ENCODE measurements around the gene MAGEA3.

GRCh38 chrX:152656890-152657289, 41.7 kb upstream of the MAGEA3 start:
- TF ChIP-seq POLR2AphosphoS5 (IDR thresholded peaks at IDR 0.05; ENCODE audit: low read depth, low read length) (no peak), CTCF (IDR thresholded peaks at IDR 0.05) (no peak), REST (IDR thresholded peaks at IDR 0.05; ENCODE audit: insufficient read depth in 1 of 2, low read depth in 2 of 2, low read length in 1 of 2) (no peak)

Measured in Panc1 (cell line).